NT2/D1 (cell line): ENCODE measurements around the gene ZBTB39.

Experiments used
- DNase-seq: peaks from one replicate; pipeline ENCODE4 v3.0.0-alpha.2; 2011; ENCODE audit warnings: low read depth, low spot score
- H3K27me3 ChIP-seq: 2 replicates; pipeline ENCODE4 v1.6.0; 2011; ENCODE audit warnings: mild to moderate bottlenecking; ENCODE audit not compliant: insufficient read length, insufficient read depth
- H3K36me3 ChIP-seq: 2 replicates; pipeline ENCODE4 v1.6.1; 2011; ENCODE audit warnings: mild to moderate bottlenecking, low read length, mixed read lengths; ENCODE audit not compliant: insufficient read depth, insufficient read length
- H3K4me1 ChIP-seq: 2 replicates; pipeline ENCODE4 v1.5.1; 2011; ENCODE audit not compliant: insufficient read depth, insufficient read length
- H3K4me3 ChIP-seq: 2 replicates; pipeline ENCODE4 v1.5.1; 2011; ENCODE audit warnings: low read depth; ENCODE audit not compliant: insufficient read length
- H3K9ac ChIP-seq: 2 replicates; pipeline ENCODE4 v1.6.0; 2011; ENCODE audit warnings: low read depth; ENCODE audit not compliant: insufficient read length
- H3K9me3 ChIP-seq: 2 replicates; pipeline ENCODE4 v1.5.1; 2011; ENCODE audit warnings: mild to moderate bottlenecking, low read length; ENCODE audit not compliant: insufficient read depth
- SUZ12 ChIP-seq: IDR thresholded peaks from 2 replicates; pipeline ENCODE4 v1.6.1; 2011; ENCODE audit not compliant: insufficient read length, insufficient read depth; ENCODE audit errors: extremely low read depth
- YY1 ChIP-seq: IDR thresholded peaks from 2 replicates; pipeline ENCODE4 v1.6.1; 2011; ENCODE audit not compliant: insufficient read length, insufficient read depth
- ZNF274 ChIP-seq: IDR thresholded peaks from 2 replicates; pipeline ENCODE4 v1.6.1; 2011; ENCODE audit warnings: mild to moderate bottlenecking, low read depth, low read length

Gene ZBTB39

DNA sequence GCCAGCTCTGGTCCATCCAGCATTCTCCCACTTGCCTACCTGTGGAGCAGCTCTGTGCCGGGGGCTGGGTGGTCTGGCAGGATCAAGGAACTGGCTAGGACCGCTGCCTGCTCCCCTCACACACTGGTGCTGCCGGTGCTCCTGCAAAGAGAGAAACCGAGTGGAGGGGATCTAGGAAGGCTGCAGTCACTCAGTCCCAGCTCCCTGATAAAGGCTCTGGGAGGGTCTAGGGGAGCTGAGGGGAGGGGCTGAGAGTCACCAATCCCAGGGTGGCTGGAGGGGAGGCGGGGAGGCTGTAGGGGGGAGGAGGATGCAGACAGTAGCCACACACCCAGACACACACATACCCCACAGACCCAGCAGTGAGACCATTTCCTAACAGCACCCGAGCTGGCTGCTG is 10.0 kb upstream of the ZBTB39 start, which contains the start of gene TAC3:
Gene TAC3, minus strand, starts transcription at position 182 of the 400 bp plus-strand sequence. CDS start 732 bp downstream, outside the sequence.
- Histone ChIP-seq H3K4me1 (peaks cover 5% of the 10 kb centered on the region), H3K9me3 (no peaks in the 10 kb centered on the region), H3K27me3 (no peaks in the 10 kb centered on the region), H3K4me3 (peak within 1 kb of the TSS; percentile 30), H3K36me3 (no peaks in the 10 kb centered on the region), H3K9ac (peak within 1 kb of the TSS; percentile 71)
- TF ChIP-seq SUZ12 (no peak), YY1 (no peak), ZNF274 (no peak)
- no peak for DNase-seq

- Histone ChIP-seq H3K9ac (no peak overlapping the region), H3K36me3 (no peaks in the 10 kb centered on the region), H3K4me3 (no peak overlapping the region), H3K4me1 (peaks cover 5% of the 10 kb centered on the region), H3K9me3 (no peaks in the 10 kb centered on the region), H3K27me3 (no peaks in the 10 kb centered on the region)
- TF ChIP-seq ZNF274: no peak
- DNase-seq: no peak
Measured at GRCh38 chr12:57012600-57013465, 6.5 kb upstream of the ZBTB39 start.

- peaks cover 4% of the 10 kb centered on the region; the same call in 1 of the 2 replicates for H3K9me3 ChIP-seq
- H3K4me3 ChIP-seq: no peak overlapping the region
- no peaks in the 10 kb centered on the region for H3K27me3 ChIP-seq
- TF ChIP-seq ZNF274: no peak
- no peak for TF ChIP-seq SUZ12
- TF ChIP-seq YY1: no peak
- H3K9ac ChIP-seq: no peak overlapping the region
- DNase-seq: no peak
- peaks cover 5% of the 10 kb centered on the region for H3K4me1 ChIP-seq
- no peaks in the 10 kb centered on the region for H3K36me3 ChIP-seq
Measured at GRCh38 chr12:57011438-57012424, 5.4 kb upstream of the ZBTB39 start.

- H3K4me3 ChIP-seq: no peak overlapping the region
- no peak for DNase-seq
- no peaks in the 10 kb centered on the region for H3K36me3 ChIP-seq
- H3K9me3 ChIP-seq: peaks cover 5% of the 10 kb centered on the region; the same call in 1 of the 2 replicates
- TF ChIP-seq YY1 (no peak), ZNF274 (no peak), SUZ12 (no peak)
- H3K4me1 ChIP-seq: peaks cover 5% of the 10 kb centered on the region
- H3K27me3 ChIP-seq: no peaks in the 10 kb centered on the region
- H3K9ac ChIP-seq: no peak overlapping the region
Measured at GRCh38 chr12:57010627-57011247, 4.4 kb upstream of the ZBTB39 start.

DNA sequence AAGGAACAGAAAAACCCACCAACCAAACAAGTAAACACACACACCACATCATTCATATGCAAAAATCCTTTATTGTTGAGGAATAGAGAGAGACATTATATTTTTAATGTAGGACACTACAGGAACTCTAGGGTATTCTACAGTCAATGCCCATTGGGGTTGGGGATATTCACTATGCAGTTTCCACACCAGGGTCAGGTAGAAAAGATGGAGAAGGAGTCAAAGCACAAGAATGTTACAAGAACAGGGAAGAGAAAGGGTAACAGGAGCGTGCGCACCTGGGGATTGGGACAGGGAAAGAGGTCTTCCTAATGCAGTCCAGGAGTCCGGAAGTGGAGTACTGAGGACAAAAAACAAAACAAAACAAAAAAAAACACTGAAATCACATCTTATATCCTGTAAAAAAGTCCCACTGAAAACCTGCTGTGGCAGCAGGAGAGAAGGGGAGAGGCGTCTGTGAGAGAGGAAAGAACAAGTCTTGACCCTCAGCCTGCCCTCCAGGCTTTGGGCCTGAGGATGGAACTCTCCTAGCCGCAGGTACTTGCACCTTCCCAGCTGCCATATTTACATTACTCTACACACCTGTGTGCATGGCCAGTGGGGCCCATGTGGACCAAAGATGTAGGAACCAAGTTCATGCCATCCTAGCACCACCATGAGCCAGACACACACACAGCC is 3.7 kb upstream of the ZBTB39 start:
- Histone ChIP-seq H3K9me3 (peaks cover 5% of the 10 kb centered on the region; the same call in 1 of the 2 replicates), H3K4me3 (no peak overlapping the region), H3K36me3 (no peaks in the 10 kb centered on the region), H3K27me3 (no peaks in the 10 kb centered on the region), H3K9ac (no peak overlapping the region), H3K4me1 (no peaks in the 10 kb centered on the region)
- TF ChIP-seq ZNF274 (no peak), SUZ12 (no peak), YY1 (no peak)
- no peak for DNase-seq

- no peak overlapping the region for H3K9ac ChIP-seq
- H3K4me3 ChIP-seq: no peak overlapping the region
- TF ChIP-seq ZNF274: no peak
- no peak for TF ChIP-seq YY1
- TF ChIP-seq SUZ12: no peak
- peaks cover 5% of the 10 kb centered on the region; the same call in 1 of the 2 replicates for H3K9me3 ChIP-seq
- peaks cover 19% of the 10 kb centered on the region for H3K36me3 ChIP-seq
- DNase-seq: peak; percentile 22
- H3K27me3 ChIP-seq: no peaks in the 10 kb centered on the region
- no peaks in the 10 kb centered on the region for H3K4me1 ChIP-seq
Measured at GRCh38 chr12:57008178-57008577, 1.8 kb upstream of the ZBTB39 start.
